HG02642 (cell line): Measurements from ENCODE around the gene DNAJC1.

ENCODE experiments used
- ATAC-seq: cut with Tn5 transposase; IDR thresholded peaks from one replicate; pipeline ENCODE4 v1.9.1; 2021; ENCODE audit warnings: mild to moderate bottlenecking; ENCODE audit not compliant: unreplicated experiment, poor library complexity

Gene DNAJC1

DNA sequence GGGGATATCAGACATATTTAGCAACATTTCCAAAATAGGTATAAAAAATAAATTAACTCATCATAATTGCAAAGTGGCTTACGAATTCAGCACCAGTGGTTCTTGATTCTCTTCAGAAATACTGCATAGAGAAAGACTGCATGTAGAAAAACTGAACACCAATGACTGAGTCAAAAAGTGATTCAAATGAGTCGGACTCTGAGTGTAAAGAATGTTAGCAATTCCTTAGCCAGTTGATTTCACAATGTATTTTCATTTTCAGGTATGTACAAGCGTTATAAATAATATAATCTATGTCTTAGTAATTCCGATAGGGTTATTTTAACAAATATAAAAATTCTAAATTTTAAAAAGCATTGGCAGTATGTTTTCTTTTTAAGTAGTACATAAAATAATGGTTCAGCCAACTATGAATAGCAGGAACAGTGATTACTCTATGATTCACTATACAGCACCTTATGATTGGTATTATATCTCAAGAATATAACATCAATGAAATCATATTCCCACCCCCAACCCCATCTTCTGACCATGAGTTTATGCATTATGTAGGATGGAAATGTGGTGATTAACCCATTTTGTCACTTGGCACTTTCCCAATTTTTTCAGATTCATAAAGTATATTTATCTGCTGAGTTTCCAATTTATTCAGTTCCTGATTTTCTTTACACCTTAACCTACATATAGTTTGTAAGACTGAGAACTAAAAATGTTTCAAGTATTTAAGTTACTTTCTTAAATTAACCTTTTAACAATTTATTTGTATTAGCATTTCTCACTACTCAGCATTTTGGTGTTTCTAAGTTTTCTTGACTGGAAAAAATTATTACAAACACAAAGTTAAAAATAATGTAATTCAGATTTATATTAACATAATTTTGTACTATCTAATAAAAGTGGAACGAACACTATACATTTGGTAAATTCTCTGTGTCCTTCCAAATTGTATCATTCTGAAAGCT, 33.9 kb downstream of the DNAJC1 start:
- ATAC-seq: no peak

DNA sequence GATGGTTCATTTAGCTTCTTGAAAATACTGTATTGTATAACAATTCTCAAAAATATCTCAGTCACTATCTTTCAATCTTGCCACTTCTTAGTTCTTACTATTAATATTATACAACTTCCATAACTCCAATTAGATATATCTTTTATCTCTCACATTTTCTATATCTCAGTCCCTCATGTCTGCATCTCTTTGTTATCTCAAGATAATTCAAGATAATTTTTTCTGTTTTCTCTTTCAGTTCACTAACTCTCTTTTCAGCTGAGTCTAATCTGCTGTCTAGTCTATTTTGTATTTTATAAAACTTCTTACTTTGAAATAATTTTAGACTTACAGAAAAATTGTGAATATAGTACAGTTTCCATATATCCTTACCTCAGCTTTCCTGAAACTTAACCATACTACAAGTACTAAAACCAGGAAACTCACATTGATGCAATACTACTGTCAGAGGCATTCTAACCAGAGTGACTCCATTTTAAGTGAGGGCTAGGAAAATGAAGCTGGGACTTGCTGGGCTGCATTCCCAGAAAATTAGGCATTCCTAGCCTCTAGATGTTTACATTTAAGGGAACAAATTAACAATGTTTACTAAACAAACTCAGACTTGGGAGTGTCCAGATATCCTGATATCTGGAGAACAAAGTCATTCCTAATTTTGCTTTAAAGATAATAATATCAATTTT, 38.4 kb downstream of the DNAJC1 start:
- no peak for ATAC-seq

DNA sequence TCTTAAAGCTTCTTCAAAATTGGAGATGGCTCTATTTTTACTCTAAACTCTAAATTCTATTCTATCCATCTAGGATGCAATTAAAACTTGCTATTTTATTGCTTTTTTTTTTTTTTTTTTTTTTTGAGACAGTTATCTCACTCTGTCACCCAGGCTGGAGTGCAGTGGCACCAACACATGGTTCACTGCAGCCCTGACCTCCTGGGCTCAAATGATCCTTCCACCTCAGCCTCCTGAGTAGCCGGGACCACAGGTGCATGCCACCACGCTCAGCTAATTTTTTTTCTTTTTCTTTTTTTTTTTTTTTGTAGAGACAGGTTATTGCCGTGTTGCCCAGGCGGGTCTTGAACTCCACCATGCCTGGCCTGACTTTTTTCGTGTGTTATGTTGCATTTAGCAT, 41.2 kb downstream of the DNAJC1 start:
- ATAC-seq: no peak

- ATAC-seq: no peak
Measured at GRCh38 chr10:21961847-21962246, 41.7 kb downstream of the DNAJC1 start.

- ATAC-seq: no peak
Measured at GRCh38 chr10:21959998-21960397, 43.5 kb downstream of the DNAJC1 start.

GRCh38 chr10:21954690-21955089, 48.8 kb downstream of the DNAJC1 start:
- no peak for ATAC-seq

DNA sequence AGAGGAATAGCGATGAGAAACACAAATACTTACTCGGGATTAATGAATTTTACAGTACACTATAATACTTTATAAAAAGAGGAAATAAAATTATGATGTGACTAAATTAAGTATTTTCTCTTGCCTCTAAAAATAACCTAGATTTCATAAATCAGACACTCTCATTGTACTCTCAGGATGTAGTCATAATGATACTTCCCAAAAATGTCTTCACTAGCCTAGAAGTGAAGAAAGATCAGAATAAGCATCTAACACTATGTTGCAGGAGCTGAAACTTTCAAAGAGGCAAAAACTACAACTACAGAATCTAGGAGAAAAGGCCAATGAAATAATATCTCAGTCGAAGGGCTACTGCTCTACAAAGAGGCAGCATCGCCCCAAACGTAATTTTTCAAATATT, 49.4 kb downstream of the DNAJC1 start:
- ATAC-seq: no peak

DNA sequence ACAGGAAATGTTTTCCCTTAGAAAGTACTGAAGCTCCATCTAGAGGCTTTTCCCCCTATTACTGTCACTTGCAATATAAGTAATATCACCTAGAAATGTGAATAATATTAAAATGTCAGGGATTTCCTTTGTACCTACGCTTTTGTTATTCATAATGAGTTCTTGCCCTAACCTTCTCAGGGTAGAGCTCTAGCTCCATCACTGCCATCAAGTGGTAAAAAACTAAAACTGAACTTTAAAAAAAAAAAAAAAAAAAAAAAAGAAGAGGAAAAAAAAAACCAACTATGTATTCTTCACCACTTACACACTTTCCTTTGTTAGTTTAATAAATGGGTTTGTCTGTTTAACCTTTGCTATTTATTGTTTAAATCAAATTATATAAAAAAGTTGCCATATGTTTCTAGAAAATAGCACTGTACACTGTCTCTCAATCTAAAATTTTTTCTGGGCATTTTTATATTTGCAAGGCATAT, 49.9 kb downstream of the DNAJC1 start:
- peak; percentile 54 for ATAC-seq

GRCh38 chr10:21950566-21950965, 53.0 kb downstream of the DNAJC1 start:
- no peak for ATAC-seq

DNA sequence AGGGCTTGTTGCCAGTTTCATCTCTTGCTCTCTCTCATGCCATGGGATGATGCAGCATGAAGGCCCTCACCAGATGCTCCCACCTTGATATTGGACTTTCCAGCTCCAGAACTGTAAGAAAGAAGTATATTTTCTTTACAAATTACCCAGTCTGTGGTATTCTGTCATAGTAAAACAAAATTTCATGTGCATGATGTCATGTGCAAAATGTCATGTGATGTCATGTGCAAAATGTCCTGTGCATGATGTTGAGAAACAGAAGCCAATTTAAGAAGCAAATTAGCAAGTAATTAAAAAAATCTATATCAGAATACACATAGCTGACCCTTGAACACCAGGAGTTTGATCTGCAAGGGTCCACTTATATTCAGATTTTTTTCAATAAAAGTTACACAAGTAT, 56.6 kb downstream of the DNAJC1 start:
- ATAC-seq: no peak

- no peak for ATAC-seq
Measured at GRCh38 chr10:21944727-21945386, 58.7 kb downstream of the DNAJC1 start.

DNA sequence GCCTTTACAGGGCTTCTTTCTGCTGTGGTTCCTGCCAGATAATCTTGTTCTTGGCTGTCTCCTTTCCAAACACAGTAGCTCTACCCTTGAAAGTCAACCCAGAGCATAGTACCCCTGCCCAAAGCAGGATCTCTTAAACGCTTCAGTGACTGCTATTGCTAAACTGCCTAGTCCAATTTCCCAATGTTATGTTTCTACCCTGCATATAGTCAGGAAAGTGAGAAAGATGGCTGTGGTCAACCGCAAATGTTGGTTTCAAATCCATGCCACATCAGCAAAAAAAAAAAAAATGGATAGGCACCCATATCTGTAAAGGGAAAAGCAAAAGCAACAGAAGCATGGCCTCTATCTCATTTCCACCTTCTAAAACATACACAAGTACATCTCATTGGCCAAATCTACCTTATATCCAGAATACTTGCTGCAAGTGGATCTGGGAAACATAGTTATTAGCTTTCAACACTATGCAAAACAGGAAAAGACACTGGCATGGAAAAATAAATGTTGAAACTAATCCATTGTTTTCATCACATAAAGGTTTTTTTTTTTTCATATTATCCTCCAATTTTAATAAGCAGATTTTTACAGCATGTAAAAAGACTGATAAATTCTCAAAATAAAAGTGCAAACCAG, 59.8 kb downstream of the DNAJC1 start:
- no peak for ATAC-seq

DNA sequence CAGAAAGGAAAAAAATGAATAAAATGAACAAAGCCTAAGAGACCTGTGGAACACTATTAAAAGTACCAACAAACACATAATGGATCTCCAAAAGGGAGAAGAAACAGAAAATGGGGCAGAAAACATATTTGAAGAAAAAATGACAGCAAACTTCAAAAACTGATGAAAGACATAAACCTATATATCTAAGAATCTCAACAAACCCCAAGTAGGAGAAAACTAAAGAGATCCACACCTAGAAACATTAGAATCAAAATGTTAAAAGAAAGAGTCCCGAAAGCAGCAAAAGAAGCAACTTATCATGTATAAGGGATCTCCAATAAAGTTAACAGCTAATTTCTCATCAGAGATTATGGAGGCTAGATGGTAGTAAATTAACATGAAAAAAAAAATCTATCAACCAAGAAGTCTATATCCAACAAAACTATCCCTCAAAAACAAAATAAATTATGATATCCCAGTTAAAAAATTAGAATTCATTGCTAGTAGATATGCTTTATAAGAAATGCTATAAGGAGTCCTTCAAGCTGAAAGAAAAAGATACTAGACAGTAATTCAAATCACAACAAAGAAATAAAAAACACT, 68.0 kb downstream of the DNAJC1 start:
- ATAC-seq: no peak

- ATAC-seq: no peak
Measured at GRCh38 chr10:21934307-21934706, 69.2 kb downstream of the DNAJC1 start.

DNA sequence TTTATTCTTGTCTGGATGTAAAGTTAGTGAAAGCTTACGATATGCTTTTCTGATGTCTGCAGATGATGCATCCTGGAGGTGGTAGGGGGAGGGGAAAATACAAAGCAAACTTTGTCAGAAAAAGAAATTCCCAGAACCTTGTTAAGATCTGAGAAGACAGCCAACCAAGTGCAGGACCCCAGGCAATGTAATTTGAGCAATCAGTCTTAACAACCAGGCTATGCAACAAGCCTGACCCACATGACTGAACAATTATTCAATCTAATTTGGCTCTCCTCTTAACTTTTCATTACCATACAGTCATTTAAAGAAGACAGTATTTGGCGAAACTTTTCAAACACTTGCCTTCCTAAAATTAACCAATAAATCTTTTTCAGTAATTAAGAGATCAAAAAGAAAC, 74.5 kb downstream of the DNAJC1 start:
- no peak for ATAC-seq

DNA sequence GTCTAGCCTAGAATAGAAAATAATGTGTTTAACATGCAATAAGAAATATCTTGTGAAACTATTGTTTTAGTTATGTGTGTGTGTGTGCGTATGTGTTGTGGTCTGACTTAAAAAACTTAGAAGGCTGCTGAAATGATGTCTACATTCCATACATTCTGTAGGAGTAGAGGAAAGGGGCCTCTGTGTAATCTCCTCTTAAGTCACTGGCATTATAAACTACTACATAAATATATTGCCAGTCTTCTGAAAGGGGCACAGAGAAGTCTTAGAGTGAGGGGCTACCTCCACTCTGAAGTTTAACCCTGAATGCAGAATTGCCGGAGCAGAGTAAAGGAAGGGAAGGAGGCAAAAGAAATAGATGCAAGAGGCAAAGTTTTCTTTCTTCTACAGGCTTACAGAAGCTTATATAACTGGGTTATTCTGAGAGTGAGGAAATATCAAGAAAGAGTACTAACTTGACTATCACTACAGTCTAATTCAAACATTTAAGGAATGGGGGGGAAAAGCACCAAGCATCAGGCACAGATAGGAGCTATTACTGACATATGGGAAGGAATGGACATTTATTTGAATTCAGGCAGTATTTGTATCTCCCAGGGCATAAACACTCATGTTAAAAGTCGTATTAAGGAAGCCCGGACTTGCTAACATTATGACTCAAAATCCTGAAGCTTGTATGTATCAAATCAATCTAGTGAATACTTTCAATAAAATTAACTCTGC, 75.7 kb downstream of the DNAJC1 start:
- ATAC-seq: no peak

GRCh38 chr10:21926949-21927348, 76.6 kb downstream of the DNAJC1 start:
- no peak for ATAC-seq

DNA sequence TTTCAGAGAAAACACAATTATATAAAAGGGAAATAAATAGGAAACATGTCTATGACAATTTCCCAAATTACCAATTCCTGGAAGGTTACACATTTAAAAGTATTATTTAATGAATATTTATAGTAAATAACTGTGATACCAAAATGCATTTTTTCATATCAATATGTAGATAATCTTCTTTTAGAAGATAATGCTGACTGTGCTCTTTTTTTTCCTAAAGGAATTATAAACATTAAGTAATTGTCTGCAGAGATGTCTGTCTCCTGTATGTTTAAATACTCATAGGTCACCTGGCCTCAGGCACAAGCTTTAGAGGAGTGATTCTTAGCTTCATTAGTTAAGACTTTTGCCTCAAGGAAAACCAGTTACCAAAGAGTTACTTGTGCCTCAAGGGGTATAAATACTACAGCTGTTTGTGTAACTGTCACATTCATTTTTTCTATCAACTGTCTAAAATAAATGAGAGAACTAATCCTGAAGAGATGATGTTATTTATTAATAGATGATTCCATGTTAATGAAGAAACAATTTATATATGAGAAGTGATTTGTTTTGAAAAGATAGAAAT, 77.1 kb downstream of the DNAJC1 start:
- no peak for ATAC-seq

DNA sequence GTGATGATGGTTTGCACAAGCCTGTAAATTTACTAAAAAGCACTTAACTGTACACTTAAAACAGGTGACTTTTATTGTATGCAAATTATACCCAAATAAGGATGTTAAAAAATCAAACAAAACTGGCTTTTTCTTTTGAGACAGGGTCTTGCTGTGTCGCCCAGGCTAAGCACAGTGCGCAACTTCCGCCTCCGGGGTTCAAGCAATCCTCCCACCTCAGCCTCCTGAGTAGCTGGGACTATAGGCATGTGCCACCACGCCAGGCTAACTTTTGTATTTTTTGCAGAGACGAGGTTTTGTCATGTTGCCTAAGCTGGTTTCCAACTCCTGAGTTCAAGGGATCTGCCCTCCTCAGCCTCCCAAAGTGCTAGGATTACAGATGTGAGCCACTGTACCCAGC, 77.7 kb downstream of the DNAJC1 start:
- ATAC-seq: no peak
